Right atrium auricular region (tissue), 2 donors: ENCODE measurements around the gene NAPB. TPM values are rescaled to one million over a fixed set of nuclear protein-coding genes. Genes with fewer than 3 reads are reported as not detected.
"Not testable (repeated sequence)": the region's sequence is repeated elsewhere in the genome, so short reads cannot be mapped to it uniquely, and the experiment has no call there.

ENCODE experiments used
- DNase-seq: peaks from one replicate; pipeline ENCODE4 v3.0.0-alpha.2; 2019; ENCODE audit warnings: low spot score
- H3K27ac ChIP-seq, 2 donors: fragments of 200-600 bp; sonication (generic); 1 replicate in 1 of 2; 2 replicates in 1 of 2; pipeline ENCODE4 v1.5.1; 2016 to 2019
- H3K27me3 ChIP-seq, 2 donors: fragments of 200-600 bp; sonication (generic); one replicate each; pipeline versions ENCODE4 v1.5.1 to v1.6.0; 2017 to 2019
- H3K36me3 ChIP-seq: fragments of 200-600 bp; sonication (generic); one replicate; pipeline ENCODE4 v1.5.1; 2016
- H3K4me1 ChIP-seq, 2 donors: fragments of 200-600 bp; sonication (generic); one replicate each; pipeline versions ENCODE4 v1.5.1 to v1.6.0; 2017 to 2019
- H3K4me3 ChIP-seq, 2 donors: fragments of 200-600 bp; sonication (generic); 1 replicate in 1 of 2; 2 replicates in 1 of 2; pipeline ENCODE4 v1.5.1; 2017 to 2019; ENCODE audit warnings: mild to moderate bottlenecking in 1 of 2, moderate library complexity in 1 of 2
- H3K9me3 ChIP-seq, 2 donors: fragments of 200-600 bp; sonication (generic); one replicate each; pipeline ENCODE4 v1.5.1; 2019
- total RNA-seq, 2 donors: library from RNA; depleted of rRNA; stranded (reverse); fragments of >200 nt; gene quantifications; one replicate each; pipeline ENCODE4 v1.1.0, GENCODE V29; 2016
- TF ChIP-seq, protein P1 (sequence below), 2 donors: fragments of 200-600 bp; sonication (generic); IDR thresholded peaks; one replicate each; pipeline ENCODE4 v1.5.1; 2019; ENCODE audit warnings: antibody characterized with exemption in 2 of 2

NAPB gene
- 1 to 10 TPM; 4.8 to 5.1 TPM for total RNA-seq

DNA sequence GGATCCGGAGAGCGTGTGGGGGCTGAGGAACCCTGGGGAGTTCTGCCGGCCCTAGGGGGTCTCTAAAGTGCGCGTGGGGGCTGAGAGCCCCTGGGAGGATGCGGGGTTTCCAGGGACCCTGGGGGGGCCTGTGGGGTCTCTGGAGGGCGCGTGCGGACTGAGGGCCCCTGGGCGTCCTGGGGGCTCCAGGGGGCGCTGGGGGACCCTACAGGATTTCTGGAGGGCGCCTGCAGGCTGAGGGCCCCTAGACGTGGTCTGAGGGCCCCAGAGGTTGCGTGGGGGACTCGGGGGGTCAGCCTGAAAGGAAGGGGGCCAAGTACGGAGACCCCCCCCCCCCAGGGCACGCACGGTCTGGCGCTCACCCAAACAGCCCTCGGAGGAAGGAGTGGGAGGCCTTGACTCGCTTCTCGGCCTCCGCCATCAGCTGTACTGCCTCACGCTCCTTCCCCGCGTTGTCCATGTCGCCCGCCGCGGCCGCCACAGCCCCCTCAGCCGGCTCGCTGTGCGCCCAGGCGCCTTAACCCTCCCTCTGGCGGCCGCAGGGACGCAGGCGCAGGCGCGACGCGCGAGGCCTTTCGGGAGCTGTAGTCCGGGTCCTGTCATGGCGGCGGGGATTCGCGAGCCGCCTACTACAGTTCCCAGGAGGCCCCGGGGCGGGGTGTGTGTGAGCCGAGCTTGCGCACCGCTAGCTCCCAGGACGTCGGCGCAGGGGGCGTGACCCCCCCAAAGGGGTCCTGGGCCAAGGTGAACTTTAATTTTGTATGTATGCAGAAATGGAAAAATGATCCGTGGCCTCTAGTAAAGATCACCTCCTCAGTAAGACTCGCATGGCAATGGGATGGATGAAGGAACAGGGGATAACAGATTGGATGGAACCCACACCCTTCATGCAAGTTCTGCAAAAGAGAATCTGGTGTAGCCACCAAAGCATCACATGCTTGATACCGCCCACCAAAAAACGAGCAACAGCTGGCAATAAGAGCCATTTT lies at the start of gene NAPB:
Gene NAPB, minus strand, starts transcription at position 546 of the 989 bp plus-strand sequence. Its CDS starts 86 bp downstream, at position 460.
- no peaks in the 10 kb centered on the region for H3K9me3 ChIP-seq
- H3K27ac ChIP-seq = peak within 1 kb of the TSS; percentile 89 to 95
- peak; percentile 92 for DNase-seq
- TF ChIP-seq, protein P1, sequence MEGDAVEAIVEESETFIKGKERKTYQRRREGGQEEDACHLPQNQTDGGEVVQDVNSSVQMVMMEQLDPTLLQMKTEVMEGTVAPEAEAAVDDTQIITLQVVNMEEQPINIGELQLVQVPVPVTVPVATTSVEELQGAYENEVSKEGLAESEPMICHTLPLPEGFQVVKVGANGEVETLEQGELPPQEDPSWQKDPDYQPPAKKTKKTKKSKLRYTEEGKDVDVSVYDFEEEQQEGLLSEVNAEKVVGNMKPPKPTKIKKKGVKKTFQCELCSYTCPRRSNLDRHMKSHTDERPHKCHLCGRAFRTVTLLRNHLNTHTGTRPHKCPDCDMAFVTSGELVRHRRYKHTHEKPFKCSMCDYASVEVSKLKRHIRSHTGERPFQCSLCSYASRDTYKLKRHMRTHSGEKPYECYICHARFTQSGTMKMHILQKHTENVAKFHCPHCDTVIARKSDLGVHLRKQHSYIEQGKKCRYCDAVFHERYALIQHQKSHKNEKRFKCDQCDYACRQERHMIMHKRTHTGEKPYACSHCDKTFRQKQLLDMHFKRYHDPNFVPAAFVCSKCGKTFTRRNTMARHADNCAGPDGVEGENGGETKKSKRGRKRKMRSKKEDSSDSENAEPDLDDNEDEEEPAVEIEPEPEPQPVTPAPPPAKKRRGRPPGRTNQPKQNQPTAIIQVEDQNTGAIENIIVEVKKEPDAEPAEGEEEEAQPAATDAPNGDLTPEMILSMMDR (IDR thresholded peaks at IDR 0.05) = peak; percentile 39 to 59
- peak within 1 kb of the TSS; percentile 86 to 89 for H3K4me3 ChIP-seq
- H3K36me3 ChIP-seq = no peaks in the 10 kb centered on the region
- H3K4me1 ChIP-seq = peaks cover 0 to 23% of the 10 kb centered on the region in 2 donors
- H3K27me3 ChIP-seq = no peaks in the 10 kb centered on the region

DNA sequence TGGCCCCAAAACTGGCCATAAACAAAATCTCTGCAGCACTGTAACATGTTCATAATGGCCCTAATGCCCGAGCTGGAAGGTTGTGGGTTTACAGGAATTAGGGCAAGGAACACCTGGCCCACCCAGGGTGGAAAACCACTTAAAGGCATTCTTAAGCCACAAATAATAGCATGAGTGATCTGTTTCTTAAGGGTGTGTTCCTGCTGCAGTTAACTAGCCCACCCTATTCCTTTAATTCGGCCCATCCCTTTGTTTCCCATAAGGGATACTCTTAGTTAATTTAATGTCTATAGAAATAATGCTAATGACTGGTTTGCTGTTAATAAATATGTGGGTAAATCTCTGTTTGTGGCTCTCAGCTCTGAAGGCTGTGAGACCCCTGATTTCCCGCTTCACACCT lies 45.7 kb upstream of the NAPB start:
- H3K27me3 ChIP-seq, H3K36me3 ChIP-seq, DNase-seq, H3K4me3 ChIP-seq, H3K27ac ChIP-seq, H3K4me1 ChIP-seq: not testable (repeated sequence)
- H3K9me3 ChIP-seq = peaks cover 0 to 14% of the 10 kb centered on the region in 2 donors

DNA sequence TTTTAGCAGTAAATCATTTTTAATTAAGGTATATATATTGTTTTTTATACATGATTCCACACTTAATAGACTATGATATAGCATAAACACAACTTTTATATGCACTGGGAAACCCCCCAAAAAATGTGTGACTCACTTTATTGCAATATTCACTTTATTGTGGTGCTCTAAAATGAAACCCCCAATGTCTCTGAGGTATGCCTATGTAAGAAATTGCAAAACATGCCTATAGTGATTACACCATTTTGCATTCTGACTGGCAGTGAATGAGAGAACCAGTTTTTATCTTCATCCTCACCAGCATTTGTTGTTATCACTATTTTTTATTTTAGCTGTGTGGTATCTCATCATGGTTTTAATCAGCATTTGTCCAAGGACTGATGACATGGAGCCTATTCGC lies 39.9 kb upstream of the NAPB start:
- Histone ChIP-seq H3K9me3 (peaks cover 0 to 3% of the 10 kb centered on the region in 2 donors), H3K36me3 (no peaks in the 10 kb centered on the region), H3K4me1 (no peaks in the 10 kb centered on the region), H3K27me3 (no peaks in the 10 kb centered on the region), H3K27ac (no peak overlapping the region), H3K4me3 (no peak overlapping the region)
- TF ChIP-seq, protein P1 (IDR thresholded peaks at IDR 0.05) = no peak
- no peak for DNase-seq

DNA sequence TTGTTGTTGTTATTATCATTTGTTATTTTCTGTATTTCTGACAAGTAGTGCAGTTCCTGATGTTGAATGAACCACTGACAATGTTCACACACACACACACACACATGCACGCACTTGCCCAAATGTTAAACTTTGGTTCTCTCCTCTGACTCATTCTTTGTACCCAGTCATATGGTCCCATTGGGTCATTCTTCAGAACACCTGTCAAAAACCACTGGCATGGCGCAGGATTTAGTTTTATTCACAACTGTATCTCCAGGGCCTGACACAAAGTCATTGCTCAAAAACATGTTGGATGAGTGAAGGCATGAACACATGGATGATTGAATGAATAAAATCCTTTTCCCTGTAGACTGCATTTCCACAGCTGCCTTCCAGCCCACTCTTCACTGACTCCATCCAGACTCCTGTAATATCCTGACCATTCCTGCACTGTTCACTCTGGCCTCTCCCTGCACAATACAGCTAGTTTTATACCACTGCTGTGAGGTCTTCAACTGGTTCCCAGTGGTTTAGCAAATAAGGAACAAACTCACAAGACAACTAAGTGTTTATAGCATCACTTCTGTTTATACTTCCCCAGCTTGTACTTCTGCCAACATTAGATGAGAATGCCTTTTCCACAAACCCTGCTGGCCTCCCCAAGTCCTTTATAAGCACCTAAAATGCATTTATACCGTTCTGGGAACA lies 38.3 kb upstream of the NAPB start:
- Histone ChIP-seq H3K4me3 (no peak overlapping the region), H3K36me3 (no peaks in the 10 kb centered on the region), H3K4me1 (no peaks in the 10 kb centered on the region), H3K27ac (no peak overlapping the region), H3K9me3 (peaks cover 0 to 5% of the 10 kb centered on the region in 2 donors), H3K27me3 (no peaks in the 10 kb centered on the region)
- TF ChIP-seq, protein P1 (IDR thresholded peaks at IDR 0.05) = no peak
- DNase-seq = no peak

DNA sequence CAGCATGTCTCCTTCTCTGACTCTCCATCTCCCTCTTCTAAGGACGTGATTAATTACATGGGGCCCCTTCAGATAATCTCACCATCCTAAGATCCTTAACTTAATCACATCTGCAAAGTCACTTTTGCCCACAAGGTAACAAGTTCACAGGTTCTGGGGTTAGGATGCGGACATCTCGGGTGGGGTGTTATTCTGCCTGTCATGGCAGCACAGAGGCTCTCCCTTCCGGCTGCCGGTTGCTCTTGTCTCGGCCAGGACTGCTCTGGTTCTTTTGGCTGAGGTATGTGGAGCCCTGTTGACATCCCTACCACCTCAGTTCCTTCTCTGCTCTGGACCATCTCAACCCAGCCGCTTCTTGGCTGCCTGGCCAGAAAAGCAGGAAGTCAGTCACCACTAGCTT lies 35.6 kb upstream of the NAPB start:
- Histone ChIP-seq H3K27me3 (no peaks in the 10 kb centered on the region), H3K27ac (no peak overlapping the region)

More for the DNA sequence above, 35.6 kb upstream of the NAPB start:
- no peaks in the 10 kb centered on the region for H3K4me1 ChIP-seq
- DNase-seq = no peak
- TF ChIP-seq, protein P1 (IDR thresholded peaks at IDR 0.05) = no peak
- no peaks in the 10 kb centered on the region for H3K36me3 ChIP-seq
- no peak overlapping the region for H3K4me3 ChIP-seq
- H3K9me3 ChIP-seq = peaks cover 0 to 5% of the 10 kb centered on the region in 2 donors
